Measurements from ENCODE around the gene ATIC. TPM values are rescaled to one million over a fixed set of nuclear protein-coding genes. Genes with fewer than 3 reads are reported as not detected.

ATIC gene
- polyA plus RNA-seq, 3 donors = 20.8 to 32.3 (median 21.6) TPM

GRCh38 chr2:215370112-215370965 is 58.5 kb downstream of the ATIC start:
- WGBS (ENCODE audit: insufficient coverage) = 89% methylated on average over 8 of the region's 14 CpGs
- Histone ChIP-seq H3K27ac (ENCODE audit: low read depth in 1 of 2, low read length in 2 of 2) (no peak overlapping the region), H3K79me2 (ENCODE audit: insufficient read depth, low read length) (no peaks in the 10 kb centered on the region), H3K4me1 (ENCODE audit: control insufficient read depth in 1 of 2, insufficient read depth in 2 of 2, low read length in 2 of 2) (no peaks in the 10 kb centered on the region), H2AFZ (ENCODE audit: insufficient read depth, low read depth, low read length, poor library complexity, severe bottlenecking) (no peak overlapping the region), H3K9ac (ENCODE audit: insufficient read depth, low read length, poor library complexity, severe bottlenecking) (no peak overlapping the region), H3K4me2 (replicated peaks; ENCODE audit: extremely low read depth, low read length, poor library complexity, severe bottlenecking) (no peak overlapping the region), H3K27me3 (ENCODE audit: control insufficient read depth in 2 of 2, insufficient read depth in 2 of 2, low read length in 2 of 2) (no peaks in the 10 kb centered on the region), H3K9me3 (replicated peaks in 1 of 2; ENCODE audit: control insufficient read depth in 1 of 2, insufficient read depth in 1 of 2, low read length in 2 of 2) (peaks cover 0 to 8% of the 10 kb centered on the region in 2 donors), H3K4me3 (replicated peaks in 1 of 3; ENCODE audit: low read depth in 2 of 3, low read length in 3 of 3) (no peak overlapping the region), H4K20me1 (ENCODE audit: insufficient read depth, low read length) (no peaks in the 10 kb centered on the region), H3K36me3 (replicated peaks in 1 of 2; ENCODE audit: control insufficient read depth in 1 of 2, insufficient read depth in 2 of 2, low read length in 2 of 2) (no peaks in the 10 kb centered on the region)
- Mint-ChIP-seq H3K27me3 (ENCODE audit: low read depth in 3 of 3) (peaks cover 0 to 3% (median 2%) of the 10 kb centered on the region in 3 donors), H3K4me1 (no peaks in the 10 kb centered on the region), H3K4me3 (no peak overlapping the region), H3K36me3 (no peaks in the 10 kb centered on the region), H3K9me3 (peaks cover 2 to 13% (median 6%) of the 10 kb centered on the region in 7 donors), H3K27ac (no peak overlapping the region)
- intact Hi-C loops (cut with micrococcal nuclease) = no loop called here
- TF ChIP-seq CTCF (IDR thresholded peaks at IDR 0.05) = no peak
- no peak for DNase-seq

- intact Hi-C loops (cut with micrococcal nuclease) = no loop called here
- no peak overlapping the region for H2AFZ ChIP-seq (ENCODE audit: insufficient read depth, low read depth, low read length, poor library complexity, severe bottlenecking)
- H3K36me3 ChIP-seq (replicated peaks in 1 of 2; ENCODE audit: control insufficient read depth in 1 of 2, insufficient read depth in 2 of 2, low read length in 2 of 2) = no peaks in the 10 kb centered on the region
- no peak overlapping the region for H3K27ac ChIP-seq (ENCODE audit: low read depth in 1 of 2, low read length in 2 of 2)
- H3K4me2 ChIP-seq (replicated peaks; ENCODE audit: extremely low read depth, low read length, poor library complexity, severe bottlenecking) = no peak overlapping the region
- DNase-seq = no peak
- Mint-ChIP-seq H3K9me3 (peaks cover 2 to 13% (median 6%) of the 10 kb centered on the region in 7 donors), H3K27ac (no peak overlapping the region), H3K4me3 (no peak overlapping the region), H3K27me3 (ENCODE audit: low read depth in 3 of 3) (peaks cover 0 to 3% (median 2%) of the 10 kb centered on the region in 3 donors), H3K36me3 (no peaks in the 10 kb centered on the region), H3K4me1 (no peaks in the 10 kb centered on the region)
- 95% methylated on average over 8 of the region's 14 CpGs for whole genome bisulfite sequencing (ENCODE audit: insufficient coverage)
- no peaks in the 10 kb centered on the region for H3K79me2 ChIP-seq (ENCODE audit: insufficient read depth, low read length)
- no peak overlapping the region for H3K9ac ChIP-seq (ENCODE audit: insufficient read depth, low read length, poor library complexity, severe bottlenecking)
- no peak for TF ChIP-seq CTCF (IDR thresholded peaks at IDR 0.05)
- no peaks in the 10 kb centered on the region for H4K20me1 ChIP-seq (ENCODE audit: insufficient read depth, low read length)
- no peaks in the 10 kb centered on the region for H3K4me1 ChIP-seq (ENCODE audit: control insufficient read depth in 1 of 2, insufficient read depth in 2 of 2, low read length in 2 of 2)
- H3K9me3 ChIP-seq (replicated peaks in 1 of 2; ENCODE audit: control insufficient read depth in 1 of 2, insufficient read depth in 1 of 2, low read length in 2 of 2) = peaks cover 0 to 8% of the 10 kb centered on the region in 2 donors
- H3K27me3 ChIP-seq (ENCODE audit: control insufficient read depth in 2 of 2, insufficient read depth in 2 of 2, low read length in 2 of 2) = no peaks in the 10 kb centered on the region
- no peak overlapping the region for H3K4me3 ChIP-seq (replicated peaks in 1 of 3; ENCODE audit: low read depth in 2 of 3, low read length in 3 of 3)
Measured at GRCh38 chr2:215371915-215372897, 60.3 kb downstream of the ATIC start.
